Activated naive CD4-positive, alpha-beta T cell (primary cell): ENCODE results near the gene SLC4A1.

Experiments
- DNase-seq, 4 experiments: peaks; one replicate each; lab custom pipeline; 2025; lab: John Stamatoyannopoulos, UW

The SLC4A1 gene

GRCh38 chr17:44205962-44206824 is 61.7 kb downstream of the SLC4A1 start:
- no peak for DNase-seq

GRCh38 chr17:44204441-44204882 is 63.5 kb downstream of the SLC4A1 start:
- no peak for DNase-seq

DNA sequence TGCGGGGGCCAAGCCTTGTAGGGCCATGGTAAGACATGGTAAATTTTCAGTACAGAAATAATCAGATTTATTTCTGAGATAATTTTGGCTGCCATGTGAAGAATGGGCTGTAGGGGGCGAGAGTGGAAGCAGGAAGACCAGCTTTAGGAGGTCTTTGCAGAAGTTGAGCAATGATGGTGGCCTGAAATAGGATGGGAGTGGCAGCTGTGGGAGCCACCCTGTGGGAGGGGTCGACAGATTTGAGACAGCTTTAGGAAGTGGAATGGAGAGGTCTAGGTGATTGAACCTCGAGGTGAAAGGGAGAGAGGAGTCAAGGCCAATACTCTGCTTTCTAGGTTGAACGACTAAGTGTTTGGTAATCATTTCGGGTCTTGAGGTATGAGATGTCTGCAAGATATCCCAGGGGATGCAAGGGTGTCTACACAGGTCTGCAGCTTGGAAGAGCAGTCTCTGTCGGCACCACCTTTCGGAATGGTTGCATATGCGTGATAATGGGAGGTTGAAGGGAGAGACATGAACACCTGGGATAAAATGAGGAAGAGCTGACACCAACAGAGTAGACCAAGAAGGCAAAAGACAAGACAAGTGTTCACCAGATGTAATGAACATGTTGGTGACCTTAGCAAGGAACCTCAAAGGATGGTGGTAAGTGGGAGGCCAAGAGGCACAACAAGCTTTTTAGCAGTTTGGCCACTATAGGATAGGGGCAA is 64.0 kb downstream of the SLC4A1 start:
- DNase-seq, result peak in 1 of 4 experiments; percentile 16

GRCh38 chr17:44202756-44203155 is 65.2 kb downstream of the SLC4A1 start:
- DNase-seq, result no peak

DNA sequence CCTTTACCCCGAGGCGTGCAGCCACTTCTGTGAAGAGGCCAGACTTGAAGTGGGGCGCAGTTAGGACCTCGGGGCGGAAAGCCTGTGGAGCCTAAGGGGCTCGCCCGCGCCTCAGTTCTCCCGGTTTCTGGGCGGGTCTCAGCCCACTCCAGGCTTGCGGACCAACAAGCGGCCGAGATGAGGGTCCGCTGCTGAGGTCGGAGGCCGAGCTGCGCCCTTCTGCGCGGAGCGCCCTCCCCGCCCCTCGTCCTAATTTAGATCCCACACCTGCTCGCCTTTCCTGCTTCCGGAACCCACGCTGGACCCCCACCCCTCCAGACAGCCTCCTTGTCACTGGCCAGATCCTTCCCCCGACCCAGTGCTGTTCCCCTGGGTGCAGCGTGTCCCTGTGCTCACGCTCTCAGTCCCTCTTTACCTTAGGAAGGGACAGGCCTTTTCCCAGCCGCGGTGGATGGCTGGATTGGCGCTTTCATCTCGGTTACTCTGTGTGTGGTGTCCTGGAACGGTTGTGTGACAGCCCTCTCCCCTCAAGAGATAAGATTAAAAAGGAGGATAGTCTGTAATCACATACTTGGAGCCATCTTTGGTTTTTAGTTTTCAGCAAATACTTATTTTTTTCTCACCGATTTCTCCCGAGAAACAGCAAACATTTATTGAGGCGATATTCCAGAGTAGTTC is 67.3 kb downstream of the SLC4A1 start:
- no peak for DNase-seq

DNA sequence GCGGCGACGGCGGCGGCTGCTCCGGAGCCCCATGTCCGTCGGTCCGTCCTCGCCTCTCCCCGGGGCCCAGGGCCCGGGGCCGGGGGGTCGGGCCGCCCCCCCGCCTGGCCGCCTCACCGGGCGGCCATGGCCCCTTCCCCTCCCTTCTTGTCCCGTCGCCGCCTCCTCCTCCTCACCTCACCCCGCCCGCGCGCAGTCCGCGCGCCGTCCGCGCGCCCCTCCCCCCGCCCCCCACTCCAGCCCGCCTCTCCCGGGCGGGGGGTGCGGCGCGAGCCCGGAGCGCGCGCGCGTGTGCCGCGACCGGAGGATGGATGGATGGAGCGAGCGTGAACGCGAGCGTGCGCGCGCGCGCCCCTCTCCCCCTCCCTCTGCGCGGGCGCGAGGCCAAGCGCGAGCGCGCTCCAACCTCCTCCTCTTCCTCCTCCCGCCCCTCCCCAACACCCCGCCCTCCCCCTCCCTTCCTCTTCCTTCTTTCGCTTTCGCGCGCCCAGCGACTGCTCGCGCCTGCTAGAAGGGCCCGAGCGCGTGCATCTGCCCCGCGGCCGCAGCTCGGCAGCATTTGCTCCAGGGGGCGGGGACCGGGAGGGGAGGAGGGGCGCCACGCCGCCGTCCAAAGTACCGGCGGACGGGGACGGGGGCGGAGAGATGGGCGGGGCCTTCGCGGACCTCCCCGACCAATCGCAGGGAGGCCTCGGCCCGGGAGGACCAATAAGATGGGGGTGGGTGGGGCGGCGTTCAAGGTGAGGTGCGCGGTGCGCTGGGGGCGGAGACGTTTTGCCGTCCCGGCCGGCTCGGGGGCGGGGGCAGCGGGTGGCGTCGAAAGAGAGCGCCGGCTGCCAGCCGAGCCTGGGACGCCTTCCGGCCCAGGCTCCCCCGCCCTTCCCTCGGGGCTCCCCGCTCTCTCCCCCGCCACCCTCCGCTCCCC is 68.1 kb downstream of the SLC4A1 start, which contains the start of gene ATXN7L3:
TSS of gene ATXN7L3 (minus strand) at position 332 of the 925 bp plus-strand sequence. CDS start 1,814 bp downstream, outside the sequence.
- DNase-seq, result peak; percentile 94 to 100 (median 98)

GRCh38 chr17:44198721-44199552 is 69.0 kb downstream of the SLC4A1 start:
- peak in 2 of 4 experiments; percentile 33 to 63 for DNase-seq
